CD4-positive, alpha-beta T cell (primary cell): Measurements from ENCODE around the gene CTDSPL2. TPM values are rescaled to one million over a fixed set of nuclear protein-coding genes. Genes with fewer than 3 reads are reported as not detected.

Experiments
- ATAC-seq: fragments of 200-7000 bp; cut with Tn5 transposase; one replicate; pipeline ENCODE4 v1.10.0; 2022; ENCODE audit warnings: mild to moderate bottlenecking; ENCODE audit not compliant: poor library complexity
- CTCF ChIA-PET: fragments of 350-600 bp; sonication (Branson Sonifier 250); formaldehyde crosslinking; loops from one replicate; lab custom pipeline; 2021; ENCODE audit warnings: antibody characterized with exemption, inconsistent platforms; lab: Charles Lee
- POLR2A ChIA-PET: fragments of 350-600 bp; sonication (Branson Sonifier 250); formaldehyde crosslinking; loops from one replicate; lab custom pipeline; 2021; ENCODE audit warnings: antibody characterized with exemption, inconsistent platforms; lab: Charles Lee
- DNase-seq, 14 experiments: peaks; one replicate each; pipeline ENCODE4 v3.0.0-alpha.2; 2013 to 2020; ENCODE audit warnings: mixed read lengths in 2 of 14
- H3K27ac ChIP-seq, 2 donors: one replicate each; pipeline versions ENCODE4 v1.5.1 to v1.7.0; 2013; ENCODE audit warnings: low read length in 2 of 2, low read depth in 1 of 2, mild to moderate bottlenecking in 1 of 2
- H3K27me3 ChIP-seq, 2 experiments: 1 replicate in 1 of 2; 2 replicates in 1 of 2; pipeline versions ENCODE4 v1.6.1 to v1.7.0; 2013; ENCODE audit warnings: low read length in 2 of 2, control low read depth in 1 of 2, mild to moderate bottlenecking in 1 of 2, moderate library complexity in 1 of 2; ENCODE audit not compliant: insufficient read depth in 2 of 2, control insufficient read depth in 1 of 2
- H3K36me3 ChIP-seq: one replicate; pipeline ENCODE4 v1.6.1; 2013; ENCODE audit warnings: low read length, control low read depth; ENCODE audit not compliant: insufficient read depth
- H3K4me1 ChIP-seq: one replicate; pipeline ENCODE4 v1.6.1; 2013; ENCODE audit warnings: low read length, control low read depth; ENCODE audit not compliant: insufficient read depth
- H3K4me3 ChIP-seq: one replicate; pipeline ENCODE4 v1.5.1; 2013; ENCODE audit warnings: mild to moderate bottlenecking, low read length, moderate library complexity
- H3K9me3 ChIP-seq, 2 experiments: 1 replicate in 1 of 2; 2 replicates in 1 of 2; pipeline versions ENCODE4 v1.6.1 to v1.7.0; 2013; ENCODE audit warnings: low read length in 2 of 2, mild to moderate bottlenecking in 2 of 2, control low read depth in 1 of 2, moderate library complexity in 1 of 2; ENCODE audit not compliant: control insufficient read depth in 1 of 2, insufficient read depth in 1 of 2
- H3K27ac Mint-ChIP-seq: one replicate; pipeline ENCODE4 v1.8.0; 2020; ENCODE audit warnings: mixed read lengths
- H3K27me3 Mint-ChIP-seq: one replicate; pipeline ENCODE4 v1.8.0; 2021; ENCODE audit warnings: mixed read lengths
- H3K36me3 Mint-ChIP-seq: one replicate; pipeline ENCODE4 v1.8.0; 2021; ENCODE audit warnings: low read depth, mixed read lengths
- H3K4me1 Mint-ChIP-seq: one replicate; pipeline ENCODE4 v1.8.0; 2021; ENCODE audit warnings: low read depth, mixed read lengths
- H3K4me3 Mint-ChIP-seq: one replicate; pipeline ENCODE4 v1.8.0; 2020; ENCODE audit warnings: mild to moderate bottlenecking, mixed read lengths
- H3K9me3 Mint-ChIP-seq: one replicate; pipeline ENCODE4 v1.8.0; 2020; ENCODE audit warnings: mixed read lengths
- CTCF ChIP-seq: fragments of 200-600 bp; IDR thresholded peaks from one replicate; pipeline ENCODE4 v1.8.0; 2022; ENCODE audit warnings: antibody characterized with exemption, mild to moderate bottlenecking
- intact Hi-C, 2 experiments: fragments of 100-400 bp; cut with DNase I in 1 of 2; cut with micrococcal nuclease in 1 of 2; formaldehyde crosslinking; loops; one replicate each; pipeline versions ENCODE4 v1.15.1 to v1.9.0; 2023 to 2025; cut with DNase I, micrococcal nuclease
- total RNA-seq, 174 experiments: library from RNA in 2 of 174; stranded (reverse) in 2 of 174; gene quantifications; one replicate each; pipeline ENCODE4 v1.2.3 and lab custom pipeline; 2021 to 2026

Gene CTDSPL2
- total RNA-seq, 2 experiments from 2014 or later, result 106 to 113 TPM

DNA sequence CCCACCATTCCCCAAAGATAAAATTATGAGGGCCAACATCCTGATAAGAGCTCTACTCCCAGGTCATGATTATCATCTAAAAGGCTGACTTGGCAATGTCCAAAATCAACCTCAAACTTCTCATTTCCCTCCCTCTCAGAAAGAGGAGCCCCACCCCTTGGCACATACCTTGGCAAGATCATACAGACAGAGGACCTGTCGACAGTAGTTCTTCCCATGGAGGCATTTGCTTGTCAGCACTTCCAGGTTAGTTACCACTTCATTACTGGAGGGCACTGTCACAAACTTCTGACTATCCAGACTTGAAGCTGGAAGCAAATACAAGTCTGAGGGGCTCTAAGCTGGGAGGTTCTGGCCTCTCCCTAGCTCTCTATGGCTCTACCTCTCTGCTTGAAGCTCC is 147.3 kb downstream of the CTDSPL2 start:
- no peak overlapping the region for H3K27ac ChIP-seq
- peak overlapping the region; percentile 76 for H3K27ac Mint-ChIP-seq
- POLR2A ChIA-PET, result interaction anchor here (0.9 kb wide), 1 partner anchor 14 kb away, joined by 4 read pairs; no protein-coding TSS in a partner anchor
- peaks cover 48% of the 10 kb centered on the region for H3K36me3 Mint-ChIP-seq
- TF ChIP-seq CTCF, result no peak
- no peak overlapping the region for H3K4me3 Mint-ChIP-seq
- no peak overlapping the region for H3K4me3 ChIP-seq
- ATAC-seq (no peak), DNase-seq (no peak)
- peaks cover 14% of the 10 kb centered on the region for H3K4me1 ChIP-seq
- no peaks in the 10 kb centered on the region for H3K27me3 Mint-ChIP-seq
- no peaks in the 10 kb centered on the region for H3K9me3 Mint-ChIP-seq
- no peaks in the 10 kb centered on the region for H3K9me3 ChIP-seq
- intact Hi-C loops, result loop anchor here (5.0 kb wide), 3 partner anchors 163 to 463 kb away; partner anchors contain the start of gene TRIM69 (in 1 of the 2)
- CTCF ChIA-PET, result no interaction called here
- peaks cover 42% of the 10 kb centered on the region for H3K36me3 ChIP-seq
- no peaks in the 10 kb centered on the region for H3K27me3 ChIP-seq
- peaks cover 19% of the 10 kb centered on the region for H3K4me1 Mint-ChIP-seq

Other genes starting within 250 kb of the CTDSPL2 start
- not detected for gene FRMD5, start 232.4 kb upstream of the CTDSPL2 start, total RNA-seq
- 10 to 100 TPM; 41.1 to 41.3 TPM for gene GOLM2, start 138.9 kb upstream of the CTDSPL2 start, total RNA-seq
- gene EIF3J, start 109.5 kb downstream of the CTDSPL2 start, total RNA-seq, result 10 to 100 TPM; 67.6 to 69.2 TPM
- 10 to 100 TPM; 49.9 to 51.3 TPM for gene SPG11, start 236.0 kb downstream of the CTDSPL2 start, total RNA-seq